Stimulated activated CD4-positive, alpha-beta T cell treated with anti-CD3 and anti-CD28 coated beads, TNF-alpha, amount 100 ng/mL, for 4 hours (primary cell): ENCODE results near the gene FXYD5.
A peak's percentile ranks its signal among the peaks of the same experiment; 100 is the strongest.
"Not testable (repeated sequence)": the region's sequence is repeated elsewhere in the genome, so short reads cannot be mapped to it uniquely, and the experiment has no call there.

Source experiments
- DNase-seq, 3 experiments: peaks; one replicate each; pipeline ENCODE4 v3.0.0-alpha.2; 2020; ENCODE audit warnings: low read depth in 3 of 3

The FXYD5 gene

DNA sequence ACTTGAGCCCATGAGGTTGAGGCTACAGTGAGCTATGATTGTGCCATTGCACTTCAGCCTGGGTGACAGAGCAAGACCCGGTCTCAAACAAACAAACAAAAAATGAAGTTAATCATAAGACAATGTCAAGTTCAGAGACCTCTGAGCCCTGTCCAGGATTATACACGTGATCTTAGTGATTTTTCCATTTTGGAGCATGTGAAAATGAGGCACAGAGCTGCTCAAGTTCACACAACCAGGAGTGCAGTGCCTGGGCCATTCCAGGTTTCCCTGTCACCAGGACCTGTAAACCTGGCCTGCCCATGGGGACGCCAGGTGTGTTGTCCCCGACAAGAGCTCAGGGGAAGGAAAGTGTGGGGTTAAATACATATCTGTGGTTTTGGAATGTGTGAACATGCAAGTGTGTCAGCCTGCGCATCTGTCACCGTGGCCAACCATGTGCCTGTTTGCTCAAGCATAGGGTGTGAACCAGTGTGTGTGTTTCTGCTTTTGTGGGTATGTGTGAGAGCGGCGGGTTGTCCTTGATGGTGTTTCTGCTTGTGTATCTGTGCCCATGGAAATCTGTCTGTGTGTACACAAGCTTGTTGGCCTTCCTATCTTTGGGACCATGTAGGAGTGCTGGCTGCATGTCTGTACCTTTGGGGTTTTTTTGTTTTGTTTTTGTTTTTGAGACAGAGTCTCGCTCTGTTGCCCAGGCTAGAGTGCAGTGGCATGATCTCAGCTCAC lies 17.4 kb upstream of the FXYD5 start:
- DNase-seq, result no peak

DNA sequence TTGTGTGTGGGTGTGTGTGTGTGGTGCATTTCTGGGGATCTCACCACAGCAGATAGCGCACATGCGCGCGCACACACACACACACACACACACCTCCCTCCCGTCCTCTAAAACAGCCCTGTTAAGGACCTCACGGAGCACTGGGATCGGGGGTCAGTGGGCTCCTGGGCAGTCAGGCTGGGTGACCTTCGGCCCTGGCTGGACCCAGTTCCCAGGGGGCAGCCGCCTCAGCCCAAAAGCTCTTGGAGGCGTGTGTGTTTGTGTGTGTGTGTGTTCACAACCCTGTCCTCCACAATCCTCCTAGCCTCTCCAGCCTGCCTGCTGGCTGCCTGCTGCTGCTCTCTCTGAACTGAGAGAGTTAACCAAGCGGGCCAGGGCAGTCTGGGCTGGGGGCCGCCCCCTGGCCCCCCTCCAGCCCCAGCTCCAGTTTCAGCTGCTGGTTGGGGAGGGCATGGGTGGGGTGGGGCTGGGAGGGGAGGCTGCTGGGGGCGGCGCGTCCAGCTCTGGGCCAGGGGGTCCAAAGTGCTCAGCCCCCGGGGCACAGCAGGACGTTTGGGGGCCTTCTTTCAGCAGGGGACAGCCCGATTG lies 16.1 kb upstream of the FXYD5 start, which contains the start of gene FXYD1:
Gene FXYD1 (plus strand): TSS at position 520 of the 588 bp plus-strand sequence. CDS start 1,256 bp downstream, outside the sequence.
- DNase-seq, result no peak

- no peak for DNase-seq
These were observed 14.2 kb upstream of the FXYD5 start for GRCh38 chr19:35140207-35140961.

DNA sequence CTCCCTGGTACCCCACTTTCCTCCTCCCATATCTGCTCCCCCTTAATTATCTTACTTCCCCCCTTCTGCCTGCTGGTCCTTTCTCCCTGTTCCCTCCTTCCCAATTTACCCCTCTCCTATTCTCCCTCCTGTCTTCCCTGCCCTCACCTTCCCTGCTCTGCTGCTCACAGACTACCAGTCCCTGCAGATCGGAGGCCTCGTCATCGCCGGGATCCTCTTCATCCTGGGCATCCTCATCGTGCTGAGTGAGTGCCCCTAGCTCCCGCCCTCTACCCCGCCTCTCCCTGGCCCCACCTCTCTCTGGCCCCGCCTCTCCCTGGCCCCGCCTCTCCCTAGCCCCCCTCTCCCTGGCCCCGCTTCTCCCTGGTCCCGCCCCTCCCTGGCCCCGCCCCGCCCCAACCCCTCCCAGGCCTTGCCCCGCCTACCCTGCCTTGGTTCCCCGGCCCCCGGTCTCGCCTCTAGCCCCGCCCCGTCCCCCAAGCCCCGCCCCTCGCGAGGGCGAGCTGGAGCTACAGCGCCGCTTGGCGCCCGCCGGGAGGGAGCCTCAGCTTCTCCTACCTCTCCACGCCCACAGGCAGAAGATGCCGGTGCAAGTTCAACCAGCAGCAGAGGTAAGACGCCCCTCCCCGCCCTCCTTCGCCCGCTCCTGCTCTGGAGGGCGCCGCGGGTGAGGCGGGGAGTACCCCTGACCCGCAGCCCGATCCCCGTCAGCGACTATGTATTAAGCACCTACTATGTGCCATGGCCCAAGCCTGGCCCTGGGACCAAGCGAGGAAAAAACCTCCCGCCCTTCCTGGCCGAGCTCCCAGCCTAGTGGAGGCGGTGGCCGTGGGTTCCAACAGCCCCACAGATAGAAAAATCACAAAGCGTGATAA lies 13.3 kb upstream of the FXYD5 start:
- peak; percentile 96 to 98 (median 96) for DNase-seq

GRCh38 chr19:35141837-35142605 lies 12.5 kb upstream of the FXYD5 start:
- DNase-seq, result no peak

DNA sequence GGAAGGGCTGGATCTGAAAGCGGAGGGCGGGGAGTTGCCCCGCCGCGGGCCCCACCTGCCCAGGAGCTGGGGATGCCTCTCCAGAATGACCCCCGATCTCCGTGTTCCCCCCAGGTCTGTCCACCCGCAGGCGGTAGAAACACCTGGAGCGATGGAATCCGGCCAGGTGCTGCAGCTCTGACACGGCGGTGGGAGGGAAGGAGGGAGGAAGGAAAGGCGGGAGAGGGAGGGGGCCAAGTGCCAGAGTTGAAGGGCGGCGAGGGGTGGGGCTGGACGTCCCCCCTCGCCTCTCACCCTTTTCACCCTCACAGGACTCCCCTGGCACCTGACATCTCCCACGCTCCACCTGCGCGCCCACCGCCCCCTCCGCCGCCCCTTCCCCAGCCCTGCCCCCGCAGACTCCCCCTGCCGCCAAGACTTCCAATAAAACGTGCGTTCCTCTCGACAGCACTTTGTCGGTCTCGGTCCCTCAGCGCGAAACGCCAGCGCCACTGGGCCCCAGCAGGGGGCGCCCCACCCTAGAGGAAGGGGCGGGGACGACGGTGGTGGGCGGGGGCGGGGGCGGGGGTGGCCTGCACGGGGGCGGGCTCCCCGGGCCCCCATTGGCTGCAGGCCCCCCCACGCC lies 11.8 kb upstream of the FXYD5 start:
- peak; percentile 44 to 60 (median 46) for DNase-seq

GRCh38 chr19:35143231-35143715 lies 11.3 kb upstream of the FXYD5 start, which contains the start of gene FXYD7:
FXYD7 (plus strand) TSS chr19:35143255; CDS start chr19:35143334, 79 bp downstream.
- DNase-seq, result no peak

GRCh38 chr19:35143818-35144217 lies 10.7 kb upstream of the FXYD5 start:
- no peak for DNase-seq

GRCh38 chr19:35144259-35144599 lies 10.3 kb upstream of the FXYD5 start:
- DNase-seq, result no peak

DNA sequence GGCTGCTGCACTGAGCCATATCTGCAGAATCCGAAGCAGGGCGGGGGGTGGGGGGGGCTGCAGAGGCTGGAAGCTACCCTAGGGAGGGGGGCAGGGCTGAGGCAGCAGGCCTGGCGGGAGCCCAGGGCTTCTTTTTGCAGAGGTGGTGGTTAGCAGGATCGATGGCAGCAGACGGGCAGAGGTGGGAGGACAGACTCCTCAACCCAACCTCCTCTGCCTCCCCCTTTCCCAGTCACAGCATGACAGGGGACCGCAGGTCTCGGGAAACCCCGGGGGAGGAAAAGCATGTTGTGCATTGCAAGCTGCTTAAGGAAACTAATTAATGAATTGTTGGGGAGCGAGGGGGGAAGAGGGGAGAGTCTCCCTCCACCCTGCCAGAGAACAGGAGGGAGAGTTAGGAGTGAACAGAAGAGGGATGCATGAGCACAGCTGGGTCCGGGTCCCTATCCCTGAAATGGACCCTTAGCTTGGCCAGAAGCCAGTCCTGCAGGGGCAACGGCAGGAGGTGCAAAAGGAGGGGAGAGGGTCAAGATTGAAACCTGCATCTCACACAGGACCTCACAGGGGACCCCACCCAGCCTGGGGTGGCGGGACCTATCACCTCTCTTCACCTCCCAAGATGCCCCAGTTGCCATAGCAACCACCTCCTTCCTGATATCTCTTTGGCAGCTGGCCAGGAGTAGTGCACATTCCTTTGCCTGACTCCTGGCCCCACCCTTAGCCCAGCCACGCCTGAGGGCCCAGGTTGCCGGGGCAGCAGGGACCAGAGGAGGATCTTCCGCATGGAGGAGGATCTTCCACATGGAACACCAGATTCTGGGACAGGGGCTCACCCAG lies 9.7 kb upstream of the FXYD5 start:
- DNase-seq, result no peak

DNA sequence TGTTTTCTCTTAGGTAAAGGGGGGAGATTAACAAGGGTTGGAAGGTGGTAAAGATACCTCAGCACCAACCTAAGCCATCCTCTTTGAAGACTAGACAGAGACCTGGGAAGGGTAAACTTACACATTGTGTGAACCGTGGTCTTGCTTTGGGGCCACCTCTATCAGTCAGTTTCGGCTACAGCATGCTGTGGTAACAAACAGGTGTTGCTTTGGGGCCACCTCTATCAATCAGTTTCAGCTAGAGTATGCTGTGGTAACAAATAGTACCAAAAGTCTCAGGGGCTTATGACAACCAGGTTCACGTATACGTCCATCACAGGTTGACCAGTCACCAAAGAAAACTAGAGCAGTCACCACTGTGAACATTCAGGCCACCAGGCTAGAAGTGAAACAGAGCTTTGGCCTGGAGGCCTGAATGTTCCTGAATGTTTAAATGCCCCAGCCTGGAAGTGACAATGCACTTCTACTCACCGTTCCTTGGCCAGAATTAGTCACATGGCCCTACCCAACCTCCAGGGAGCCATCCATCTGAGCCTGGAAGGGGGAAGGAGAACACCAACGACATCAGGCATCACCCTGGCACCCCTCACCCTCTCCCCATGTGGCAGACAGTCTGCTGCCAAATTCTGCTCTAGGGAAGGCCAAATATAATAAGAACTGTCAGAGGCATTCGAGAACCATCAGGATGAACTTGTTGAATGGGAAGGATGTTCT lies 7.6 kb upstream of the FXYD5 start:
- no peak for DNase-seq

DNA sequence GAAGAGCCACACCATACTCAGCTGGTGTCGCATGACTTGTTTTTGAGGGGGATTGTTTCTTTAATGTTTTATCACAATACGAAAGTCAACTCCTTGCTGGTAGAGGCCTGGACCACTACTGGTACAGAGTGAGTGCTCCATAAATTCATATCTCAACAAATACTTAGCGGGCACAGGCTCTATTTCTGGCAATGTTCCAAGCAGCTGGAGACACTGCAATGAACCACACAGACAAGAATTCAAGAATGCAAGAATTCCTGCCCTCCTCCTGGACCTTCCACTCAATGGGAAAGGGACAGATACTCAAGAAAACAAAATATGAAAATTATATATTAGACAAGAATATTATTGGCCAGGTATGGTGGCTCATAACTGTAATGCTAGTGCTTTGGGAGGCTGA lies 5.1 kb upstream of the FXYD5 start:
- DNase-seq, result no peak

DNA sequence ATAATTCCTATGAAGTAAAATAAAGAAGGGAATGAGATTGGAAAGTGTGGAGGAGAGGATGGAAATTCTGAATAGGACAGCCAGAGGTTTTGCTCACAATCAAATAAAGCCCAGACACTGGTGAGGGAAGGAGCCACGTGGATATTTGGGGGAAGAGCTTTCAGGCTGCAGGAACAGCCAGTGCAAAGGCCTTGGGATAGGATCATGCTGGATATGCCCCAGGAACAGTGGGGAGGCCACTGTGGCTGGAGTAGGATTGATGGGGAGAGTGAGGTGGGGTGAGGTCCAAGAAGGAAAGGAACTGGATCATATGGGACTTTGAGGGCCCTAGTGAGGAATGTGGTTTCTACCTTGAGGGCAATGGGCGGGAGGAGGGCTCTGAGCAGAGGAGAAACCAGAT lies 4.1 kb upstream of the FXYD5 start:
- DNase-seq, result no peak

- DNase-seq, result no peak
These were observed 3.1 kb upstream of the FXYD5 start for GRCh38 chr19:35151273-35152065.

- not testable (repeated sequence) for DNase-seq
These were observed 1.4 kb upstream of the FXYD5 start for GRCh38 chr19:35153129-35153522.

- DNase-seq, result peak; percentile 61 to 64 (median 63)
These were observed 622 bp upstream of the FXYD5 start for GRCh38 chr19:35153701-35154524.

- DNase-seq, result no peak
These were observed 906 bp downstream of the FXYD5 start for GRCh38 chr19:35155441-35155840.
